Activated naive CD8-positive, alpha-beta T cell treated with anti-CD3 and anti-CD28 coated beads, Interleukin-2, amount 10 ng/mL, durations not matched to agents 7 days and 5 days (primary cell): ENCODE results near the gene NPTN. TPM values are rescaled to one million over a fixed set of nuclear protein-coding genes. Genes with fewer than 3 reads are reported as not detected.
A peak's percentile ranks its signal among the peaks of the same experiment; 100 is the strongest.
"Not testable (repeated sequence)": the region's sequence is repeated elsewhere in the genome, so short reads cannot be mapped to it uniquely, and the experiment has no call there.

Experiments used
- ATAC-seq: fragments of 150-1000 bp; cut with Tn5 transposase; one replicate; pipeline ENCODE4 v1.10.0; 2021; ENCODE audit warnings: low read depth, moderate library complexity
- POLR2A ChIA-PET: fragments of 350-600 bp; sonication (Branson Sonifier 250); formaldehyde crosslinking; loops from one replicate; lab custom pipeline; 2021; ENCODE audit warnings: antibody characterized with exemption; lab: Charles Lee
- DNase-seq: peaks from one replicate; pipeline ENCODE4 v3.0.0; 2021
- H3K27ac Mint-ChIP-seq: one replicate; pipeline ENCODE4 v1.8.0; 2022; ENCODE audit warnings: mild to moderate bottlenecking, mixed read lengths
- H3K27me3 Mint-ChIP-seq: one replicate; pipeline ENCODE4 v1.8.0; 2022; ENCODE audit warnings: mild to moderate bottlenecking, moderate library complexity, mixed read lengths
- H3K36me3 Mint-ChIP-seq: one replicate; pipeline ENCODE4 v1.8.0; 2021; ENCODE audit warnings: mild to moderate bottlenecking, mixed read lengths
- H3K4me1 Mint-ChIP-seq: one replicate; pipeline ENCODE4 v1.8.0; 2021; ENCODE audit warnings: mixed read lengths
- H3K4me3 Mint-ChIP-seq: one replicate; pipeline ENCODE4 v1.8.0; 2022; ENCODE audit warnings: mild to moderate bottlenecking, moderate library complexity, mixed read lengths
- H3K9me3 Mint-ChIP-seq: one replicate; pipeline ENCODE4 v1.8.0; 2021; ENCODE audit warnings: mixed read lengths
- total RNA-seq, 2 experiments: library from RNA; stranded (reverse); gene quantifications; one replicate each; pipeline ENCODE4 v1.2.3, GENCODE V29; 2021

The NPTN gene
- total RNA-seq, 2 experiments from 2014 or later = 30.4 to 33.6 TPM

- H3K4me1 Mint-ChIP-seq = peaks cover 38% of the 10 kb centered on the region
- DNase-seq (no peak), ATAC-seq (no peak)
- H3K36me3 Mint-ChIP-seq = peaks cover 20% of the 10 kb centered on the region
- H3K9me3 Mint-ChIP-seq = no peaks in the 10 kb centered on the region
- H3K4me3 Mint-ChIP-seq = no peak overlapping the region
- POLR2A ChIA-PET = no interaction called here
- H3K27me3 Mint-ChIP-seq = no peaks in the 10 kb centered on the region
- H3K27ac Mint-ChIP-seq = no peak overlapping the region
Measured at GRCh38 chr15:73585871-73586654, 47.1 kb downstream of the NPTN start.

GRCh38 chr15:73584699-73585420 is 48.3 kb downstream of the NPTN start:
- POLR2A ChIA-PET = no interaction called here
- Mint-ChIP-seq H3K4me3 (no peak overlapping the region), H3K4me1 (peaks cover 38% of the 10 kb centered on the region), H3K36me3 (peaks cover 16% of the 10 kb centered on the region), H3K27ac (no peak overlapping the region), H3K27me3 (no peaks in the 10 kb centered on the region), H3K9me3 (no peaks in the 10 kb centered on the region)
- ATAC-seq (no peak), DNase-seq (no peak)

- Mint-ChIP-seq H3K27ac (no peak overlapping the region), H3K27me3 (no peaks in the 10 kb centered on the region), H3K9me3 (no peaks in the 10 kb centered on the region), H3K4me3 (no peak overlapping the region), H3K36me3 (peaks cover 12% of the 10 kb centered on the region), H3K4me1 (peaks cover 38% of the 10 kb centered on the region)
- no peak for DNase-seq
- ATAC-seq = no peak
- POLR2A ChIA-PET = no interaction called here
Measured at GRCh38 chr15:73583544-73583943, 49.6 kb downstream of the NPTN start.

GRCh38 chr15:73582851-73583379 is 50.3 kb downstream of the NPTN start:
- Mint-ChIP-seq H3K27ac (no peak overlapping the region), H3K27me3 (no peaks in the 10 kb centered on the region), H3K4me3 (no peak overlapping the region), H3K36me3 (peaks cover 16% of the 10 kb centered on the region), H3K9me3 (no peaks in the 10 kb centered on the region), H3K4me1 (peaks cover 38% of the 10 kb centered on the region)
- no peak for ATAC-seq
- POLR2A ChIA-PET = no interaction called here
- DNase-seq = no peak

- POLR2A ChIA-PET = no interaction called here
- no peaks in the 10 kb centered on the region for H3K9me3 Mint-ChIP-seq
- ATAC-seq = no peak
- H3K4me1 Mint-ChIP-seq = peaks cover 9% of the 10 kb centered on the region
- no peak for DNase-seq
- peaks cover 6% of the 10 kb centered on the region for H3K36me3 Mint-ChIP-seq
- H3K4me3 Mint-ChIP-seq = no peak overlapping the region
- no peaks in the 10 kb centered on the region for H3K27me3 Mint-ChIP-seq
- no peak overlapping the region for H3K27ac Mint-ChIP-seq
Measured at GRCh38 chr15:73578026-73578425, 55.2 kb downstream of the NPTN start.

GRCh38 chr15:73577593-73577992 is 55.6 kb downstream of the NPTN start:
- H3K27ac Mint-ChIP-seq, H3K36me3 Mint-ChIP-seq, H3K4me3 Mint-ChIP-seq, H3K27me3 Mint-ChIP-seq, ATAC-seq, POLR2A ChIA-PET, H3K4me1 Mint-ChIP-seq, H3K9me3 Mint-ChIP-seq, DNase-seq: not testable (repeated sequence)

GRCh38 chr15:73575636-73576247 is 57.4 kb downstream of the NPTN start:
- ATAC-seq (no peak), DNase-seq (no peak)
- Mint-ChIP-seq H3K27ac (peak overlapping the region; percentile 10), H3K4me1 (peaks cover 11% of the 10 kb centered on the region), H3K36me3 (peaks cover 3% of the 10 kb centered on the region), H3K4me3 (no peak overlapping the region), H3K9me3 (no peaks in the 10 kb centered on the region), H3K27me3 (no peaks in the 10 kb centered on the region)
- POLR2A ChIA-PET = no interaction called here

GRCh38 chr15:73573572-73573971 is 59.6 kb downstream of the NPTN start:
- Mint-ChIP-seq H3K4me3 (no peak overlapping the region), H3K27me3 (no peaks in the 10 kb centered on the region), H3K27ac (no peak overlapping the region), H3K9me3 (no peaks in the 10 kb centered on the region), H3K36me3 (peaks cover 10% of the 10 kb centered on the region), H3K4me1 (peaks cover 19% of the 10 kb centered on the region)
- no peak for DNase-seq
- POLR2A ChIA-PET = no interaction called here
- no peak for ATAC-seq

GRCh38 chr15:73573037-73573436 is 60.2 kb downstream of the NPTN start:
- Mint-ChIP-seq H3K27ac (no peak overlapping the region), H3K4me3 (no peak overlapping the region), H3K4me1 (peaks cover 19% of the 10 kb centered on the region), H3K36me3 (peaks cover 8% of the 10 kb centered on the region), H3K27me3 (no peaks in the 10 kb centered on the region), H3K9me3 (no peaks in the 10 kb centered on the region)
- DNase-seq = no peak
- POLR2A ChIA-PET = no interaction called here
- ATAC-seq = no peak

GRCh38 chr15:73572296-73572695 is 60.9 kb downstream of the NPTN start:
- Mint-ChIP-seq H3K4me1 (peaks cover 19% of the 10 kb centered on the region), H3K9me3 (no peaks in the 10 kb centered on the region), H3K27ac (no peak overlapping the region), H3K4me3 (no peak overlapping the region), H3K27me3 (no peaks in the 10 kb centered on the region), H3K36me3 (peaks cover 8% of the 10 kb centered on the region)
- ATAC-seq (no peak), DNase-seq (no peak)
- POLR2A ChIA-PET = no interaction called here

- Mint-ChIP-seq H3K36me3 (peaks cover 8% of the 10 kb centered on the region), H3K4me3 (no peak overlapping the region), H3K4me1 (peaks cover 17% of the 10 kb centered on the region), H3K27ac (peak overlapping the region; percentile 2), H3K27me3 (no peaks in the 10 kb centered on the region), H3K9me3 (no peaks in the 10 kb centered on the region)
- ATAC-seq (no peak), DNase-seq (no peak)
- POLR2A ChIA-PET = no interaction called here
Measured at GRCh38 chr15:73571346-73571745, 61.8 kb downstream of the NPTN start.

- no peak for DNase-seq
- Mint-ChIP-seq H3K4me3 (no peak overlapping the region), H3K27me3 (no peaks in the 10 kb centered on the region), H3K4me1 (peaks cover 11% of the 10 kb centered on the region), H3K36me3 (peaks cover 8% of the 10 kb centered on the region), H3K27ac (peak overlapping the region; percentile 46), H3K9me3 (no peaks in the 10 kb centered on the region)
- no peak for ATAC-seq
- POLR2A ChIA-PET = no interaction called here
Measured at GRCh38 chr15:73570355-73571032, 62.7 kb downstream of the NPTN start.

- H3K9me3 Mint-ChIP-seq = no peaks in the 10 kb centered on the region
- ATAC-seq (no peak), DNase-seq (no peak)
- H3K4me1 Mint-ChIP-seq = peaks cover 14% of the 10 kb centered on the region
- H3K36me3 Mint-ChIP-seq = peaks cover 8% of the 10 kb centered on the region
- no peak overlapping the region for H3K4me3 Mint-ChIP-seq
- H3K27ac Mint-ChIP-seq = no peak overlapping the region
- no peaks in the 10 kb centered on the region for H3K27me3 Mint-ChIP-seq
- POLR2A ChIA-PET = no interaction called here
Measured at GRCh38 chr15:73569361-73569760, 63.8 kb downstream of the NPTN start.
